ENCODE results near the gene NOL12. TPM values are rescaled to one million over a fixed set of nuclear protein-coding genes. Genes with fewer than 3 reads are reported as not detected.

The NOL12 gene
- total RNA-seq, 1 experiment from 2014 or later: 31.4 TPM

DNA sequence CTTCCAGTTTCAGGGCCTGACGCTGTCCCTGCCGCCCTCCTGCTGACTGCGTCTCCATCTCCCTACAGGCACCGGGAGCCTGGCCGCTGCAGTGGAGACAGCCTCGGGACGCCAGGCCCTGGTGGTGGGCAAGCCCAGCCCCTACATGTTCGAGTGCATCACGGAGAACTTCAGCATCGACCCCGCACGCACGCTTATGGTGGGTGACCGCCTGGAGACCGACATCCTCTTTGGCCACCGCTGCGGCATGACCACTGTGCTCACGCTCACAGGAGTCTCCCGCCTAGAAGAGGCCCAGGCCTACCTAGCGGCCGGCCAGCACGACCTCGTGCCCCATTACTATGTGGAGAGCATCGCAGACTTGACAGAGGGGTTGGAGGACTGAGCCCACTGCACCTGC lies 20.7 kb upstream of the NOL12 start:
- ChIA-PET RAD21 (ENCODE audit: low non-redundant PET in 1 of 2, low total read pairs in 2 of 2, uncharacterized antibody in 2 of 2, unreplicated experiment in 2 of 2) (no interaction called here), POLR2A (no interaction called here)
- ATAC-seq: no peak

More for the DNA sequence above, 20.7 kb upstream of the NOL12 start:
- peaks cover 41% of the 10 kb centered on the region for H3K79me2 ChIP-seq (ENCODE audit: insufficient read depth, low read length)
- peaks cover 14 to 35% of the 10 kb centered on the region in 2 experiments for H3K4me1 ChIP-seq (ENCODE audit: control insufficient read depth in 1 of 2, insufficient read depth in 2 of 2, low read length in 2 of 2)
- DNase-seq (ENCODE audit: low read depth, low spot score): no peak
- no peak overlapping the region for H3K4me2 ChIP-seq (ENCODE audit: low read length)
- no TSS peak for BruUV-seq (replicated peaks)
- H3K27me3 ChIP-seq (ENCODE audit: insufficient read depth, low read length): no peaks in the 10 kb centered on the region
- peaks cover 8 to 20% of the 10 kb centered on the region in 2 experiments; a peak in 1 of 4 replicates for H3K36me3 ChIP-seq (ENCODE audit: control insufficient read depth in 1 of 2, insufficient read depth in 2 of 2, low read length in 2 of 2)
- TF ChIP-seq POLR2AphosphoS5 (IDR thresholded peaks at IDR 0.05; ENCODE audit: low read depth, low read length) (no peak), EZH2 (IDR thresholded peaks at IDR 0.05) (no peak), JUND (IDR thresholded peaks at IDR 0.05) (no peak), EGR1 (IDR thresholded peaks at IDR 0.05; ENCODE audit: low read depth) (no peak), TCF7L2 (IDR thresholded peaks at IDR 0.05; ENCODE audit: borderline replicate concordance, extremely low read depth, insufficient read depth, insufficient read length) (no peak), SP1 (IDR thresholded peaks at IDR 0.05; ENCODE audit: low read depth) (no peak), SRF (IDR thresholded peaks at IDR 0.05; ENCODE audit: low read depth) (no peak), ELF1 (IDR thresholded peaks at IDR 0.05; ENCODE audit: borderline replicate concordance, low read depth) (no peak), YY1 (IDR thresholded peaks at IDR 0.05; ENCODE audit: extremely low read depth, insufficient replicate concordance, low read depth, low read length) (no peak), EZH2phosphoT487 (IDR thresholded peaks at IDR 0.05; ENCODE audit: borderline replicate concordance) (no peak)
- TF ChIP-seq, protein P1, sequence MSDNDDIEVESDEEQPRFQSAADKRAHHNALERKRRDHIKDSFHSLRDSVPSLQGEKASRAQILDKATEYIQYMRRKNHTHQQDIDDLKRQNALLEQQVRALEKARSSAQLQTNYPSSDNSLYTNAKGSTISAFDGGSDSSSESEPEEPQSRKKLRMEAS (IDR thresholded peaks at IDR 0.05): no peak
- TF ChIP-seq, protein P2, sequence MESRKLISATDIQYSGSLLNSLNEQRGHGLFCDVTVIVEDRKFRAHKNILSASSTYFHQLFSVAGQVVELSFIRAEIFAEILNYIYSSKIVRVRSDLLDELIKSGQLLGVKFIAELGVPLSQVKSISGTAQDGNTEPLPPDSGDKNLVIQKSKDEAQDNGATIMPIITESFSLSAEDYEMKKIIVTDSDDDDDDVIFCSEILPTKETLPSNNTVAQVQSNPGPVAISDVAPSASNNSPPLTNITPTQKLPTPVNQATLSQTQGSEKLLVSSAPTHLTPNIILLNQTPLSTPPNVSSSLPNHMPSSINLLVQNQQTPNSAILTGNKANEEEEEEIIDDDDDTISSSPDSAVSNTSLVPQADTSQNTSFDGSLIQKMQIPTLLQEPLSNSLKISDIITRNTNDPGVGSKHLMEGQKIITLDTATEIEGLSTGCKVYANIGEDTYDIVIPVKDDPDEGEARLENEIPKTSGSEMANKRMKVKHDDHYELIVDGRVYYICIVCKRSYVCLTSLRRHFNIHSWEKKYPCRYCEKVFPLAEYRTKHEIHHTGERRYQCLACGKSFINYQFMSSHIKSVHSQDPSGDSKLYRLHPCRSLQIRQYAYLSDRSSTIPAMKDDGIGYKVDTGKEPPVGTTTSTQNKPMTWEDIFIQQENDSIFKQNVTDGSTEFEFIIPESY (IDR thresholded peaks at IDR 0.05; ENCODE audit: extremely low read depth, insufficient replicate concordance, low read length): no peak
- H3K27ac ChIP-seq (ENCODE audit: low read depth, low read length): no peak overlapping the region; the same call in 1 of the 2 replicates
- no peaks in the 10 kb centered on the region for H4K20me1 ChIP-seq (ENCODE audit: insufficient read depth)
- no peak overlapping the region for H2AFZ ChIP-seq (ENCODE audit: low read depth, low read length, poor library complexity, severe bottlenecking)
- no peaks in the 10 kb centered on the region for H3K9me2 ChIP-seq (ENCODE audit: insufficient read depth)
- no peak overlapping the region for H3K9ac ChIP-seq (ENCODE audit: low read length)
- CTCF ChIA-PET: no interaction called here
- H3K4me3 ChIP-seq (replicated peaks in 1 of 2; ENCODE audit: low read depth in 1 of 2, low read length in 2 of 2): no peak overlapping the region
- H3K9me3 ChIP-seq (ENCODE audit: control insufficient read depth in 1 of 2, insufficient read depth in 1 of 2, low read depth in 1 of 2, low read length in 2 of 2): no peaks in the 10 kb centered on the region
- intact Hi-C loops (cut with micrococcal nuclease): no loop called here

All from HCT116 (cell line).